ENCODE data around the gene TEX13B. TPM values are rescaled to one million over a fixed set of nuclear protein-coding genes. Genes with fewer than 3 reads are reported as not detected.

The TEX13B gene
- polyA plus RNA-seq, 1 donor from 2014 or later, result not detected

DNA sequence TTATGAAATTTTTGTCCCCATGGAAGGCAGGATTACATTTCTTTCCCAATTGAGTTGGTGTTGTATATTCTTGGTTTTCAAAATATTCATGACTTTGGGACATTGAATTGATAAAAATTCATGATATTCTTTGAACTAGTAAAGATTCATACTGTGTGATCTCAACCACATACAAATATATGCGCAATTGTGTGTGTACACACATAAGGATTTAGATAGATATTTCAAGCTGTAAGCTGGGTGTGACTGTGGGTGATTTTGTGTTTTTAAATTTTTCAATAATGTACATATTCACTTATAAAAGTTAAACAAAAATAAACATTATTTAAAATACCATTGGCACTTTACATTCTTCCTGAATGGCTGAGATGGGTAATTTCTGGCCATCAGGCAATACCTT is 43.2 kb upstream of the TEX13B start:
- Histone ChIP-seq H3K4me2 (ENCODE audit: low read length) (no peak overlapping the region), H3K9ac (ENCODE audit: low read length) (no peak overlapping the region), H3K27me3 (ENCODE audit: insufficient read depth, low read depth, low read length) (no peaks in the 10 kb centered on the region), H3K9me3 (ENCODE audit: low read length) (no peaks in the 10 kb centered on the region), H2AFZ (ENCODE audit: low read depth, low read length) (no peak overlapping the region), H3K27ac (ENCODE audit: low read length) (no peak overlapping the region), H3K9me2 (ENCODE audit: insufficient read depth, low read length) (no peaks in the 10 kb centered on the region), H4K20me1 (ENCODE audit: insufficient read depth) (no peaks in the 10 kb centered on the region), H3K4me3 (ENCODE audit: low read length) (no peak overlapping the region), H3K36me3 (ENCODE audit: insufficient read depth, low read length) (no peaks in the 10 kb centered on the region), H3K79me2 (replicated peaks; ENCODE audit: insufficient read depth, low read length) (no peaks in the 10 kb centered on the region), H3F3A (ENCODE audit: insufficient read depth, low read length, poor library complexity, severe bottlenecking) (no peaks in the 10 kb centered on the region)
- TF ChIP-seq, protein P1, sequence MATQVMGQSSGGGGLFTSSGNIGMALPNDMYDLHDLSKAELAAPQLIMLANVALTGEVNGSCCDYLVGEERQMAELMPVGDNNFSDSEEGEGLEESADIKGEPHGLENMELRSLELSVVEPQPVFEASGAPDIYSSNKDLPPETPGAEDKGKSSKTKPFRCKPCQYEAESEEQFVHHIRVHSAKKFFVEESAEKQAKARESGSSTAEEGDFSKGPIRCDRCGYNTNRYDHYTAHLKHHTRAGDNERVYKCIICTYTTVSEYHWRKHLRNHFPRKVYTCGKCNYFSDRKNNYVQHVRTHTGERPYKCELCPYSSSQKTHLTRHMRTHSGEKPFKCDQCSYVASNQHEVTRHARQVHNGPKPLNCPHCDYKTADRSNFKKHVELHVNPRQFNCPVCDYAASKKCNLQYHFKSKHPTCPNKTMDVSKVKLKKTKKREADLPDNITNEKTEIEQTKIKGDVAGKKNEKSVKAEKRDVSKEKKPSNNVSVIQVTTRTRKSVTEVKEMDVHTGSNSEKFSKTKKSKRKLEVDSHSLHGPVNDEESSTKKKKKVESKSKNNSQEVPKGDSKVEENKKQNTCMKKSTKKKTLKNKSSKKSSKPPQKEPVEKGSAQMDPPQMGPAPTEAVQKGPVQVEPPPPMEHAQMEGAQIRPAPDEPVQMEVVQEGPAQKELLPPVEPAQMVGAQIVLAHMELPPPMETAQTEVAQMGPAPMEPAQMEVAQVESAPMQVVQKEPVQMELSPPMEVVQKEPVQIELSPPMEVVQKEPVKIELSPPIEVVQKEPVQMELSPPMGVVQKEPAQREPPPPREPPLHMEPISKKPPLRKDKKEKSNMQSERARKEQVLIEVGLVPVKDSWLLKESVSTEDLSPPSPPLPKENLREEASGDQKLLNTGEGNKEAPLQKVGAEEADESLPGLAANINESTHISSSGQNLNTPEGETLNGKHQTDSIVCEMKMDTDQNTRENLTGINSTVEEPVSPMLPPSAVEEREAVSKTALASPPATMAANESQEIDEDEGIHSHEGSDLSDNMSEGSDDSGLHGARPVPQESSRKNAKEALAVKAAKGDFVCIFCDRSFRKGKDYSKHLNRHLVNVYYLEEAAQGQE (IDR thresholded peaks at IDR 0.05; ENCODE audit: borderline replicate concordance), result no peak
- TF ChIP-seq SMC3 (conservative IDR thresholded peaks at IDR 0.05; ENCODE audit: poor library complexity) (no peak), TAF1 (IDR thresholded peaks at IDR 0.05; ENCODE audit: low read depth) (no peak), RAD21 (conservative IDR thresholded peaks at IDR 0.05) (no peak), MXI1 (conservative IDR thresholded peaks at IDR 0.05; ENCODE audit: poor library complexity, severe bottlenecking) (no peak), EZH2 (IDR thresholded peaks at IDR 0.05; ENCODE audit: borderline replicate concordance, insufficient read depth, low read length, poor library complexity, severe bottlenecking) (no peak)
- TF ChIP-seq, protein P2, sequence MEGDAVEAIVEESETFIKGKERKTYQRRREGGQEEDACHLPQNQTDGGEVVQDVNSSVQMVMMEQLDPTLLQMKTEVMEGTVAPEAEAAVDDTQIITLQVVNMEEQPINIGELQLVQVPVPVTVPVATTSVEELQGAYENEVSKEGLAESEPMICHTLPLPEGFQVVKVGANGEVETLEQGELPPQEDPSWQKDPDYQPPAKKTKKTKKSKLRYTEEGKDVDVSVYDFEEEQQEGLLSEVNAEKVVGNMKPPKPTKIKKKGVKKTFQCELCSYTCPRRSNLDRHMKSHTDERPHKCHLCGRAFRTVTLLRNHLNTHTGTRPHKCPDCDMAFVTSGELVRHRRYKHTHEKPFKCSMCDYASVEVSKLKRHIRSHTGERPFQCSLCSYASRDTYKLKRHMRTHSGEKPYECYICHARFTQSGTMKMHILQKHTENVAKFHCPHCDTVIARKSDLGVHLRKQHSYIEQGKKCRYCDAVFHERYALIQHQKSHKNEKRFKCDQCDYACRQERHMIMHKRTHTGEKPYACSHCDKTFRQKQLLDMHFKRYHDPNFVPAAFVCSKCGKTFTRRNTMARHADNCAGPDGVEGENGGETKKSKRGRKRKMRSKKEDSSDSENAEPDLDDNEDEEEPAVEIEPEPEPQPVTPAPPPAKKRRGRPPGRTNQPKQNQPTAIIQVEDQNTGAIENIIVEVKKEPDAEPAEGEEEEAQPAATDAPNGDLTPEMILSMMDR (IDR thresholded peaks at IDR 0.05; ENCODE audit: poor library complexity, severe bottlenecking), result no peak

- H4K20me1 ChIP-seq (ENCODE audit: insufficient read depth), result no peaks in the 10 kb centered on the region
- no peak overlapping the region for H3K9ac ChIP-seq (ENCODE audit: low read length)
- no peak overlapping the region for H2AFZ ChIP-seq (ENCODE audit: low read depth, low read length)
- no peak overlapping the region for H3K27ac ChIP-seq (ENCODE audit: low read length)
- no peaks in the 10 kb centered on the region for H3K27me3 ChIP-seq (ENCODE audit: insufficient read depth, low read depth, low read length)
- H3F3A ChIP-seq (ENCODE audit: insufficient read depth, low read length, poor library complexity, severe bottlenecking), result no peaks in the 10 kb centered on the region
- TF ChIP-seq MXI1 (conservative IDR thresholded peaks at IDR 0.05; ENCODE audit: poor library complexity, severe bottlenecking) (no peak), TAF1 (IDR thresholded peaks at IDR 0.05; ENCODE audit: low read depth) (no peak), EZH2 (IDR thresholded peaks at IDR 0.05; ENCODE audit: borderline replicate concordance, insufficient read depth, low read length, poor library complexity, severe bottlenecking) (no peak), EP300 (conservative IDR thresholded peaks at IDR 0.05; ENCODE audit: poor library complexity, severe bottlenecking) (no peak), RAD21 (conservative IDR thresholded peaks at IDR 0.05) (no peak), SMC3 (conservative IDR thresholded peaks at IDR 0.05; ENCODE audit: poor library complexity) (no peak), POLR2AphosphoS5 (IDR thresholded peaks at IDR 0.05) (no peak)
- TF ChIP-seq, protein P1 (IDR thresholded peaks at IDR 0.05; ENCODE audit: borderline replicate concordance), result no peak
- TF ChIP-seq, protein P2 (IDR thresholded peaks at IDR 0.05; ENCODE audit: poor library complexity, severe bottlenecking), result no peak
- no peak overlapping the region for H3K4me3 ChIP-seq (ENCODE audit: low read length)
- no peaks in the 10 kb centered on the region for H3K9me3 ChIP-seq (ENCODE audit: low read length)
- no peak overlapping the region for H3K4me2 ChIP-seq (ENCODE audit: low read length)
- H3K36me3 ChIP-seq (ENCODE audit: insufficient read depth, low read length), result no peaks in the 10 kb centered on the region
- no peaks in the 10 kb centered on the region for H3K79me2 ChIP-seq (replicated peaks; ENCODE audit: insufficient read depth, low read length)
- H3K9me2 ChIP-seq (ENCODE audit: insufficient read depth, low read length), result no peaks in the 10 kb centered on the region
These were observed 40.4 kb upstream of the TEX13B start for GRCh38 chrX:108022491-108023089.
